Small intestine (tissue), 7 donors: ENCODE measurements around the gene RBM14. TPM values are rescaled to one million over a fixed set of nuclear protein-coding genes. Genes with fewer than 3 reads are reported as not detected.
A peak's percentile ranks its signal among the peaks of the same experiment; 100 is the strongest.

ENCODE experiments used
- DNase-seq, 2 donors: peaks; one replicate each; pipeline versions ENCODE4 v3.0.0 to v3.0.0-alpha.2; 2013
- FAIRE-seq: peaks from 2 replicates; lab custom pipeline; 2012; peaks lifted over from hg19 to GRCh38; lab: Jason Lieb, UNC
- H3K27ac ChIP-seq, 3 donors: one replicate each; pipeline ENCODE4 v1.5.1; 2013; ENCODE audit warnings: low read length in 2 of 3, mild to moderate bottlenecking in 2 of 3, control low read depth in 1 of 3, inconsistent platforms in 1 of 3, low read depth in 1 of 3, moderate library complexity in 1 of 3
- H3K27me3 ChIP-seq, 3 donors: one replicate each; pipeline ENCODE4 v1.6.1; 2013; ENCODE audit warnings: low read length in 3 of 3, inconsistent platforms in 1 of 3; ENCODE audit not compliant: control insufficient read depth in 3 of 3, insufficient read depth in 3 of 3
- H3K36me3 ChIP-seq, 3 donors: one replicate each; pipeline ENCODE4 v1.6.1; 2013; ENCODE audit warnings: low read length in 3 of 3, inconsistent platforms in 1 of 3, low read depth in 1 of 3, mild to moderate bottlenecking in 1 of 3, moderate library complexity in 1 of 3; ENCODE audit not compliant: control insufficient read depth in 3 of 3, insufficient read depth in 2 of 3
- H3K4me1 ChIP-seq, 3 donors: one replicate each; pipeline ENCODE4 v1.6.1; 2013; ENCODE audit warnings: low read length in 2 of 3, inconsistent platforms in 1 of 3, low read depth in 1 of 3, mild to moderate bottlenecking in 1 of 3, moderate library complexity in 1 of 3; ENCODE audit not compliant: control insufficient read depth in 3 of 3, insufficient read depth in 2 of 3
- H3K4me3 ChIP-seq, 3 donors: one replicate each; pipeline ENCODE4 v1.5.1; 2013; ENCODE audit warnings: low read length in 3 of 3, control low read depth in 1 of 3, inconsistent platforms in 1 of 3, low read depth in 1 of 3, mild to moderate bottlenecking in 1 of 3, moderate library complexity in 1 of 3
- H3K9me3 ChIP-seq, 2 donors: one replicate each; pipeline ENCODE4 v1.6.1; 2013; ENCODE audit warnings: low read depth in 1 of 2, low read length in 1 of 2; ENCODE audit not compliant: control insufficient read depth in 2 of 2, insufficient read depth in 1 of 2
- WGBS, 3 donors: extraction: QIAGEN DNeasy Blood & Tissue Kit; methylation state at CpG; one replicate each; pipeline ENCODE4 v1.1.7; 2013; 5-methylcytosine and 5-hydroxymethylcytosine counted together
- polyA plus RNA-seq, 4 donors: library from polyadenylated mRNA; stranded (reverse) in 3 of 4; unstranded in 1 of 4; fragments of 200-250 nt in 3 of 4; fragments of 120-200 nt in 1 of 4; gene quantifications; one replicate each; pipeline versions ENCODE4 v1.2.1 to v1.2.3, GENCODE V29; 2013
- donor health status: healthy with polysubstance abuse.
- donor health status: control.
- donor health status: control.
- donor health status: Bipolar disorder and iron deficiency.
- donor health status: healthy.

RBM14 gene
- polyA plus RNA-seq, 4 donors: 17.0 to 63.4 (median 32.6) TPM

GRCh38 chr11:66592457-66593302 lies 23.8 kb upstream of the RBM14 start, which contains the start of the genes CCDC87 and CCS:
CCDC87 (minus strand) TSS chr11:66593063; CDS start chr11:66593015, 48 bp downstream.
CCS (plus strand) TSS chr11:66593185; CDS start chr11:66593262, 77 bp downstream.
- H3K27ac ChIP-seq: peak within 1 kb of the TSS; percentile 71 to 81 (median 73)
- H3K4me1 ChIP-seq: peaks cover 3 to 25% (median 6%) of the 10 kb centered on the region in 3 donors
- peak within 1 kb of the TSS; percentile 58 to 84 (median 74) for H3K4me3 ChIP-seq
- H3K36me3 ChIP-seq: peaks cover 0 to 7% (median 0%) of the 10 kb centered on the region in 3 donors
- H3K27me3 ChIP-seq: no peaks in the 10 kb centered on the region
- peak; percentile 98 to 99 for DNase-seq
- H3K9me3 ChIP-seq: peaks cover 0 to 24% of the 10 kb centered on the region in 2 donors
- 16 to 18% (median 18%) methylated on average over 63 to 68 of the region's 68 CpGs for WGBS, 3 donors
- no peak for FAIRE-seq

- 3 to 6% (median 6%) methylated on average over 11 to 12 of the region's 12 CpGs for WGBS, 3 donors
- peak overlapping the region; percentile 71 to 81 (median 73) for H3K27ac ChIP-seq
- FAIRE-seq (no peak), DNase-seq (peak in 1 of 2 donors; percentile 18)
- H3K36me3 ChIP-seq: peaks cover 0 to 7% (median 0%) of the 10 kb centered on the region in 3 donors
- no peaks in the 10 kb centered on the region for H3K27me3 ChIP-seq
- H3K9me3 ChIP-seq: peaks cover 0 to 24% of the 10 kb centered on the region in 2 donors
- peaks cover 3 to 25% (median 6%) of the 10 kb centered on the region in 3 donors for H3K4me1 ChIP-seq
- H3K4me3 ChIP-seq: peak overlapping the region; percentile 34 to 84 (median 74)
Observed at GRCh38 chr11:66593303-66593635, 23.2 kb upstream of the RBM14 start.

GRCh38 chr11:66593650-66594049 lies 22.8 kb upstream of the RBM14 start:
- WGBS, 3 donors: 24 to 63% (median 39%) methylated on average over 7 of the region's 7 CpGs
- no peak for FAIRE-seq
- Histone ChIP-seq H3K27me3 (no peaks in the 10 kb centered on the region), H3K4me1 (peaks cover 3 to 25% (median 6%) of the 10 kb centered on the region in 3 donors), H3K4me3 (peak overlapping the region in 2 of 3 donors; percentile 74 to 84), H3K9me3 (peaks cover 0 to 24% of the 10 kb centered on the region in 2 donors), H3K27ac (peak overlapping the region in 2 of 3 donors; percentile 73 to 81), H3K36me3 (peaks cover 0 to 7% (median 0%) of the 10 kb centered on the region in 3 donors)
- DNase-seq: no peak

GRCh38 chr11:66595245-66595904 lies 21.1 kb upstream of the RBM14 start:
- Histone ChIP-seq H3K9me3 (peaks cover 0 to 22% of the 10 kb centered on the region in 2 donors), H3K4me3 (no peak overlapping the region), H3K27me3 (no peaks in the 10 kb centered on the region), H3K27ac (peak overlapping the region in 2 of 3 donors; percentile 74 to 86), H3K4me1 (peaks cover 3 to 25% (median 6%) of the 10 kb centered on the region in 3 donors), H3K36me3 (peaks cover 0 to 24% (median 5%) of the 10 kb centered on the region in 3 donors)
- 37 to 55% (median 54%) methylated on average over 5 of the region's 5 CpGs for WGBS, 3 donors
- FAIRE-seq: no peak
- DNase-seq: peak; percentile 12 to 43

- no peak for DNase-seq
- H3K4me1 ChIP-seq: peaks cover 0 to 11% (median 2%) of the 10 kb centered on the region in 3 donors
- no peak overlapping the region for H3K27ac ChIP-seq
- no peak overlapping the region for H3K4me3 ChIP-seq
- 96 to 98% (median 96%) methylated on average over 6 of the region's 6 CpGs for WGBS, 3 donors
- FAIRE-seq: no peak
- H3K36me3 ChIP-seq: peaks cover 2 to 43% (median 7%) of the 10 kb centered on the region in 3 donors
- H3K9me3 ChIP-seq: no peaks in the 10 kb centered on the region
- H3K27me3 ChIP-seq: no peaks in the 10 kb centered on the region
Observed at GRCh38 chr11:66598993-66599392, 17.4 kb upstream of the RBM14 start.

- no peak for DNase-seq
- peaks cover 0 to 5% (median 2%) of the 10 kb centered on the region in 3 donors for H3K4me1 ChIP-seq
- H3K9me3 ChIP-seq: no peaks in the 10 kb centered on the region
- H3K27ac ChIP-seq: no peak overlapping the region
- no peaks in the 10 kb centered on the region for H3K27me3 ChIP-seq
- no peak for FAIRE-seq
- peaks cover 2 to 52% (median 7%) of the 10 kb centered on the region in 3 donors for H3K36me3 ChIP-seq
- no peak overlapping the region for H3K4me3 ChIP-seq
- WGBS, 3 donors: 82 to 91% (median 90%) methylated on average over 2 of the region's 2 CpGs
Observed at GRCh38 chr11:66600219-66600618, 16.2 kb upstream of the RBM14 start.

GRCh38 chr11:66600631-66601233 lies 15.7 kb upstream of the RBM14 start:
- FAIRE-seq (no peak), DNase-seq (no peak)
- no peak overlapping the region for H3K4me3 ChIP-seq
- H3K27me3 ChIP-seq: no peaks in the 10 kb centered on the region
- 87 to 96% (median 95%) methylated on average over 4 of the region's 4 CpGs for WGBS, 3 donors
- peaks cover 2 to 57% (median 7%) of the 10 kb centered on the region in 3 donors for H3K36me3 ChIP-seq
- peaks cover 0 to under 1% (median 0%) of the 10 kb centered on the region in 3 donors for H3K4me1 ChIP-seq
- H3K9me3 ChIP-seq: no peaks in the 10 kb centered on the region
- no peak overlapping the region for H3K27ac ChIP-seq

GRCh38 chr11:66603072-66603471 lies 13.4 kb upstream of the RBM14 start:
- peaks cover 2 to 62% (median 7%) of the 10 kb centered on the region in 3 donors for H3K36me3 ChIP-seq
- no peak overlapping the region for H3K27ac ChIP-seq
- H3K27me3 ChIP-seq: no peaks in the 10 kb centered on the region
- no peak for DNase-seq
- no peak for FAIRE-seq
- H3K4me3 ChIP-seq: no peak overlapping the region
- H3K4me1 ChIP-seq: peaks cover 0 to 3% (median 0%) of the 10 kb centered on the region in 3 donors
- H3K9me3 ChIP-seq: no peaks in the 10 kb centered on the region
- 92 to 97% (median 95%) methylated on average over 6 of the region's 6 CpGs for WGBS, 3 donors
